ENCODE data around the gene MMP25. TPM values are rescaled to one million over a fixed set of nuclear protein-coding genes. Genes with fewer than 3 reads are reported as not detected.

MMP25 gene
- total RNA-seq, 1 donor from 2014 or later, result 0.52 TPM

GRCh38 chr16:3038896-3039295 lies 7.5 kb upstream of the MMP25 start:
- DNase-seq (ENCODE audit: low read depth), result no peak
- TF ChIP-seq, protein P1, sequence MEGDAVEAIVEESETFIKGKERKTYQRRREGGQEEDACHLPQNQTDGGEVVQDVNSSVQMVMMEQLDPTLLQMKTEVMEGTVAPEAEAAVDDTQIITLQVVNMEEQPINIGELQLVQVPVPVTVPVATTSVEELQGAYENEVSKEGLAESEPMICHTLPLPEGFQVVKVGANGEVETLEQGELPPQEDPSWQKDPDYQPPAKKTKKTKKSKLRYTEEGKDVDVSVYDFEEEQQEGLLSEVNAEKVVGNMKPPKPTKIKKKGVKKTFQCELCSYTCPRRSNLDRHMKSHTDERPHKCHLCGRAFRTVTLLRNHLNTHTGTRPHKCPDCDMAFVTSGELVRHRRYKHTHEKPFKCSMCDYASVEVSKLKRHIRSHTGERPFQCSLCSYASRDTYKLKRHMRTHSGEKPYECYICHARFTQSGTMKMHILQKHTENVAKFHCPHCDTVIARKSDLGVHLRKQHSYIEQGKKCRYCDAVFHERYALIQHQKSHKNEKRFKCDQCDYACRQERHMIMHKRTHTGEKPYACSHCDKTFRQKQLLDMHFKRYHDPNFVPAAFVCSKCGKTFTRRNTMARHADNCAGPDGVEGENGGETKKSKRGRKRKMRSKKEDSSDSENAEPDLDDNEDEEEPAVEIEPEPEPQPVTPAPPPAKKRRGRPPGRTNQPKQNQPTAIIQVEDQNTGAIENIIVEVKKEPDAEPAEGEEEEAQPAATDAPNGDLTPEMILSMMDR (conservative IDR thresholded peaks at IDR 0.05; ENCODE audit: low read depth, low read length), result no peak
- no peak overlapping the region for H3K4me3 ChIP-seq (ENCODE audit: low read depth, low read length)

GRCh38 chr16:3042376-3042775 lies 4.0 kb upstream of the MMP25 start:
- no peak overlapping the region for H3K4me3 ChIP-seq (ENCODE audit: low read depth, low read length)
- TF ChIP-seq, protein P1 (conservative IDR thresholded peaks at IDR 0.05; ENCODE audit: low read depth, low read length), result no peak
- DNase-seq (ENCODE audit: low read depth), result no peak

DNA sequence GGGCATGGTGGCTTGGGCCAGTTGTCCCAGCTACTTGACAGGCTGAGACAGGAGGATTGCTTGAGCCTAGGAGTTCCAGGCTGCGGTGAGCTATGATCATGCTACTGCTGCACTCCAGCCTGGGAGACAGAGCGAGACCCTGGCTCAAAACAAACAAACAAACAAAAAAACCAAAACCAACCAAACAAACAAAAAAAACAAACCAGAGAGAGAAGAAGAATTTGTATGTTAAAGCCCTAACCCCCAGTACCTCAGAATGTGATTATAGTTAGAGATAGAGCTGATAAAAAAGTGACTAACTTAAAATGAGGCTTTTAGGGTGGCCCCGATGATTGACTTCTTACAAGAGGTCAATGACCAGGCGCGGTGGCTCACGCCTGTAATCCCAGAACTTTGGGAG lies 1.7 kb upstream of the MMP25 start:
- no peak for DNase-seq (ENCODE audit: low read depth)
- TF ChIP-seq, protein P1 (conservative IDR thresholded peaks at IDR 0.05; ENCODE audit: low read depth, low read length), result no peak
- no peak overlapping the region for H3K4me3 ChIP-seq (ENCODE audit: low read depth, low read length)

GRCh38 chr16:3046641-3047386 lies 453 bp downstream of the MMP25 start:
- TF ChIP-seq, protein P1 (conservative IDR thresholded peaks at IDR 0.05; ENCODE audit: low read depth, low read length), result no peak
- H3K4me3 ChIP-seq (ENCODE audit: low read depth, low read length), result no peak overlapping the region
- DNase-seq (ENCODE audit: low read depth), result no peak

DNA sequence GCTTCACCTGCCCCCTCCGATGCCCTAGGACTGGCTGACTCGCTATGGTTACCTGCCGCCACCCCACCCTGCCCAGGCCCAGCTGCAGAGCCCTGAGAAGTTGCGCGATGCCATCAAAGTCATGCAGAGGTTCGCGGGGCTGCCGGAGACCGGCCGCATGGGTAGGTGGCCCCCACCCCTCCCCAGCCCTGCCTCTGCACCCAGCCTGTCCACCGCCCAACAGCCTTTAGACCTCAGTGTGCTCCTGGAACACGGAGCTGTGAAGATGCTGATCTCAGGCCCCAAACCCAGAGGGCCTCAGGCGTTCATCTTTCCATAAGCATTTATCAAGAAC lies 993 bp downstream of the MMP25 start:
- DNase-seq (ENCODE audit: low read depth), result no peak
- TF ChIP-seq, protein P1 (conservative IDR thresholded peaks at IDR 0.05; ENCODE audit: low read depth, low read length), result no peak
- no peak overlapping the region for H3K4me3 ChIP-seq (ENCODE audit: low read depth, low read length)

DNA sequence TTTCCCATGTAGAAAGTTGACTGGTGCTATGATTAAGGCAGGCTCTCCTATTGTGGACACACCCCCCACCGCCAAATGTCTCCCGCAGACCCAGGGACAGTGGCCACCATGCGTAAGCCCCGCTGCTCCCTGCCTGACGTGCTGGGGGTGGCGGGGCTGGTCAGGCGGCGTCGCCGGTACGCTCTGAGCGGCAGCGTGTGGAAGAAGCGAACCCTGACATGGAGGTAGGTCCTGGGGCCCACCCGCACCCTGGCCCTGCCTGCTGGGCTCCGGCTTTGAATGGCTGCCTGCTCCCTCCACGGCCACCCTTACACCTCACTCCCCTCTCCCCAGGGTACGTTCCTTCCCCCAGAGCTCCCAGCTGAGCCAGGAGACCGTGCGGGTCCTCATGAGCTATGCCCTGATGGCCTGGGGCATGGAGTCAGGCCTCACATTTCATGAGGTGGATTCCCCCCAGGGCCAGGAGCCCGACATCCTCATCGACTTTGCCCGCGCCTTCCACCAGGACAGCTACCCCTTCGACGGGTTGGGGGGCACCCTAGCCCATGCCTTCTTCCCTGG lies 3.6 kb downstream of the MMP25 start:
- TF ChIP-seq, protein P1 (conservative IDR thresholded peaks at IDR 0.05; ENCODE audit: low read depth, low read length), result no peak
- no peak for DNase-seq (ENCODE audit: low read depth)

GRCh38 chr16:3050487-3050886 lies 4.1 kb downstream of the MMP25 start:
- TF ChIP-seq, protein P1 (conservative IDR thresholded peaks at IDR 0.05; ENCODE audit: low read depth, low read length), result no peak
- H3K4me3 ChIP-seq (ENCODE audit: low read depth, low read length), result no peak overlapping the region
- no peak for DNase-seq (ENCODE audit: low read depth)

More for the DNA sequence above, 3.6 kb downstream of the MMP25 start:
- H3K4me3 ChIP-seq (ENCODE audit: low read depth, low read length), result no peak overlapping the region
